ENCODE data around the gene NACAD. TPM values are rescaled to one million over a fixed set of nuclear protein-coding genes. Genes with fewer than 3 reads are reported as not detected.

NACAD gene
- total RNA-seq, 4 donors from 2014 or later = 6.0 to 10.6 (median 7.2) TPM

- Histone ChIP-seq H3K36me3 (peaks cover 0 to 89% of the 10 kb centered on the region in 2 donors), H3K9me3 (no peaks in the 10 kb centered on the region), H3K27me3 (no peaks in the 10 kb centered on the region), H3K4me3 (no peak overlapping the region), H3K4me1 (no peaks in the 10 kb centered on the region), H3K27ac (no peak overlapping the region)
- 85 to 86% methylated on average over 9 of the region's 16 CpGs for WGBS, 2 donors (ENCODE audit: low coverage in 1 of 2)
- no peak for ATAC-seq
- TF ChIP-seq POLR2A (IDR thresholded peaks at IDR 0.05) = no peak
- no peak for TF ChIP-seq EP300 (IDR thresholded peaks at IDR 0.05)
These were observed 14.0 kb downstream of the NACAD start for GRCh38 chr7:45074528-45075354.

- Histone ChIP-seq H3K27me3 (no peaks in the 10 kb centered on the region), H3K9me3 (no peaks in the 10 kb centered on the region), H3K4me1 (no peaks in the 10 kb centered on the region), H3K36me3 (peaks cover 0 to 96% of the 10 kb centered on the region in 2 donors), H3K27ac (no peak overlapping the region), H3K4me3 (no peak overlapping the region)
- 80 to 100% methylated on average over 1 to 2 of the region's 15 CpGs for WGBS, 2 donors (ENCODE audit: low coverage in 1 of 2)
- no peak for ATAC-seq
- no peak for TF ChIP-seq POLR2AphosphoS5 (IDR thresholded peaks at IDR 0.05)
- no peak for TF ChIP-seq POLR2A (IDR thresholded peaks at IDR 0.05)
- TF ChIP-seq CTCF (IDR thresholded peaks at IDR 0.05) = no peak
- TF ChIP-seq EP300 (IDR thresholded peaks at IDR 0.05) = no peak
These were observed 14.8 kb downstream of the NACAD start for GRCh38 chr7:45073786-45074527.

GRCh38 chr7:45073031-45073785, 15.6 kb downstream of the NACAD start:
- ATAC-seq = no peak
- no peaks in the 10 kb centered on the region for H3K9me3 ChIP-seq
- no peaks in the 10 kb centered on the region for H3K27me3 ChIP-seq
- H3K36me3 ChIP-seq = peaks cover 0 to 100% of the 10 kb centered on the region in 2 donors
- TF ChIP-seq EP300 (IDR thresholded peaks at IDR 0.05) = no peak
- 78% methylated on average over 5 of the region's 17 CpGs; no CpG with 5 or more reads in 1 of the 2 donors for WGBS, 2 donors (ENCODE audit: low coverage in 1 of 2)
- H3K4me3 ChIP-seq = no peak overlapping the region
- H3K27ac ChIP-seq = no peak overlapping the region
- H3K4me1 ChIP-seq = no peaks in the 10 kb centered on the region

- 72 to 73% methylated on average over 2 to 6 of the region's 13 CpGs for WGBS, 2 donors (ENCODE audit: low coverage in 1 of 2)
- TF ChIP-seq CTCF (IDR thresholded peaks at IDR 0.05) (no peak), EP300 (IDR thresholded peaks at IDR 0.05) (no peak), POLR2AphosphoS5 (IDR thresholded peaks at IDR 0.05) (no peak), POLR2A (IDR thresholded peaks at IDR 0.05) (no peak)
- H3K4me3 ChIP-seq = no peak overlapping the region
- no peaks in the 10 kb centered on the region for H3K9me3 ChIP-seq
- no peaks in the 10 kb centered on the region for H3K4me1 ChIP-seq
- H3K27ac ChIP-seq = no peak overlapping the region
- H3K27me3 ChIP-seq = no peaks in the 10 kb centered on the region
- no peak for ATAC-seq
- H3K36me3 ChIP-seq = peaks cover 0 to 100% of the 10 kb centered on the region in 2 donors
These were observed 16.4 kb downstream of the NACAD start for GRCh38 chr7:45072131-45073030.

- H3K36me3 ChIP-seq = peaks cover 0 to 100% of the 10 kb centered on the region in 2 donors
- ATAC-seq = no peak
- H3K27me3 ChIP-seq = no peaks in the 10 kb centered on the region
- no peaks in the 10 kb centered on the region for H3K9me3 ChIP-seq
- no peak overlapping the region for H3K27ac ChIP-seq
- H3K4me3 ChIP-seq = no peak overlapping the region
- TF ChIP-seq POLR2AphosphoS5 (IDR thresholded peaks at IDR 0.05) (no peak), POLR2A (IDR thresholded peaks at IDR 0.05) (no peak)
- 61 to 70% methylated on average over 2 to 3 of the region's 3 CpGs for WGBS, 2 donors (ENCODE audit: low coverage in 1 of 2)
- no peaks in the 10 kb centered on the region for H3K4me1 ChIP-seq
These were observed 17.2 kb downstream of the NACAD start for GRCh38 chr7:45071528-45071927.
